ENCODE measurements around the gene MIOS. TPM values are rescaled to one million over a fixed set of nuclear protein-coding genes. Genes with fewer than 3 reads are reported as not detected.

Gene MIOS
- total RNA-seq, 4 donors from 2014 or later: 24.7 to 44.5 (median 37.5) TPM

GRCh38 chr7:7647495-7648036, 80.9 kb downstream of the MIOS start:
- TF ChIP-seq CTCF (IDR thresholded peaks at IDR 0.05; ENCODE audit: low read depth): no peak

- no peak for TF ChIP-seq CTCF (IDR thresholded peaks at IDR 0.05; ENCODE audit: low read depth)
Observed at GRCh38 chr7:7650682-7651206, 84.1 kb downstream of the MIOS start.

GRCh38 chr7:7651479-7651878, 84.8 kb downstream of the MIOS start:
- no peak for TF ChIP-seq CTCF (IDR thresholded peaks at IDR 0.05; ENCODE audit: low read depth)

GRCh38 chr7:7652798-7653540, 86.3 kb downstream of the MIOS start:
- no peak for TF ChIP-seq CTCF (IDR thresholded peaks at IDR 0.05; ENCODE audit: low read depth)

- no peak for TF ChIP-seq CTCF (IDR thresholded peaks at IDR 0.05; ENCODE audit: low read depth)
Observed at GRCh38 chr7:7653593-7654187, 87.0 kb downstream of the MIOS start.

GRCh38 chr7:7654964-7655715, 88.5 kb downstream of the MIOS start:
- TF ChIP-seq CTCF (IDR thresholded peaks at IDR 0.05; ENCODE audit: low read depth): no peak

Other genes starting within 250 kb of the MIOS start
- 1 to 10 TPM in 3 of 4 donors, under 1 TPM in 1; 0.51 to 3.2 (median 1.8) TPM for gene COL28A1, start 31.0 kb upstream of the MIOS start, total RNA-seq
- gene UMAD1, start 73.9 kb downstream of the MIOS start, total RNA-seq: 10 to 100 TPM in 3 of 4 donors, 1 to 10 TPM in 1; 9.4 to 17.8 (median 12.1) TPM
- 10 to 100 TPM; 10.5 to 22.7 (median 16.9) TPM for gene RPA3, start 151.7 kb downstream of the MIOS start, total RNA-seq

Data from subcutaneous adipose tissue (tissue), 4 donors.